ENCODE measurements around the gene OLFM2.

The OLFM2 gene

DNA sequence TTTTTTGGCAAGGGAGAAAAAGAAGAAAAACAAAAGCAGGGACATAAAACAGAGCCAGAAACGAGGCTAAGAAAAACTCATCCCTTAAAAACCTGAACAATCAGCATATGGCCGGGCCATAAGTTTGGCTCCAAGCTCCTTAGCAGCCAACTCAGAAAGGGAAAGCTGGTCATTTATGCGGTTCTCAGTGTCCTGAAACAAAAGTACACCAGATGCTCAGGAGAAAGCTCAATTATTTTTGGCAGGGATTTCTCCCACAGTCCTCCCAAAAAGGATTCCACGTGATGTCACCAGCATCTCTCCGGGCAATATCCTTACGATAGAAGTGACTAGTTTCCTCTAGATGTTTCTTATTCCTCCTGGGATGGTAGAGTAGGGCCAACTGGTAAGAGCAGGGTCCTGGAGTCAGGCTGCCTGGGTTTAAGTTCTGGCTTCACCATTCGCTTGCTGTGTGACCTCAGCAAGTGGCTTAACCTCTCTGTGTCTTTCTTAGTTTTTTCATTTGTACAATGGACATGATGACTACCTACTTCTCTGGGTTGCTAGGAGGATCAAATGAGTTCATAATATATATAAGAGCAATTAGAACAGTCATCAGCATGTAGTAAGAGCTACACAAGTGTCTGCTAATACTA lies 67.2 kb downstream of the OLFM2 start:
- Histone ChIP-seq H3K4me1 (ENCODE audit: insufficient read depth, low read length) (peaks cover 9% of the 10 kb centered on the region), H3K4me3 (ENCODE audit: low read depth in 1 of 2, low read length in 2 of 2) (no peak overlapping the region), H2AFZ (ENCODE audit: low read depth, low read length) (no peak overlapping the region), H3K27ac (ENCODE audit: low read length) (no peak overlapping the region), H3K36me3 (ENCODE audit: insufficient read depth, low read length) (no peaks in the 10 kb centered on the region), H3K27me3 (ENCODE audit: insufficient read depth, low read length, poor library complexity) (no peaks in the 10 kb centered on the region), H3K4me2 (ENCODE audit: insufficient read depth, low read length) (no peak overlapping the region), H4K20me1 (ENCODE audit: insufficient read depth, low read length) (no peaks in the 10 kb centered on the region), H3K79me2 (ENCODE audit: insufficient read depth, low read length) (no peaks in the 10 kb centered on the region), H3K9ac (ENCODE audit: low read depth, low read length) (no peak overlapping the region), H3K9me3 (ENCODE audit: insufficient read depth, low read length, severe bottlenecking) (no peaks in the 10 kb centered on the region)
- TF ChIP-seq, protein P1, sequence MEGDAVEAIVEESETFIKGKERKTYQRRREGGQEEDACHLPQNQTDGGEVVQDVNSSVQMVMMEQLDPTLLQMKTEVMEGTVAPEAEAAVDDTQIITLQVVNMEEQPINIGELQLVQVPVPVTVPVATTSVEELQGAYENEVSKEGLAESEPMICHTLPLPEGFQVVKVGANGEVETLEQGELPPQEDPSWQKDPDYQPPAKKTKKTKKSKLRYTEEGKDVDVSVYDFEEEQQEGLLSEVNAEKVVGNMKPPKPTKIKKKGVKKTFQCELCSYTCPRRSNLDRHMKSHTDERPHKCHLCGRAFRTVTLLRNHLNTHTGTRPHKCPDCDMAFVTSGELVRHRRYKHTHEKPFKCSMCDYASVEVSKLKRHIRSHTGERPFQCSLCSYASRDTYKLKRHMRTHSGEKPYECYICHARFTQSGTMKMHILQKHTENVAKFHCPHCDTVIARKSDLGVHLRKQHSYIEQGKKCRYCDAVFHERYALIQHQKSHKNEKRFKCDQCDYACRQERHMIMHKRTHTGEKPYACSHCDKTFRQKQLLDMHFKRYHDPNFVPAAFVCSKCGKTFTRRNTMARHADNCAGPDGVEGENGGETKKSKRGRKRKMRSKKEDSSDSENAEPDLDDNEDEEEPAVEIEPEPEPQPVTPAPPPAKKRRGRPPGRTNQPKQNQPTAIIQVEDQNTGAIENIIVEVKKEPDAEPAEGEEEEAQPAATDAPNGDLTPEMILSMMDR (IDR thresholded peaks at IDR 0.05; ENCODE audit: borderline replicate concordance, extremely low read depth, low read length, poor library complexity, severe bottlenecking) = no peak
- TF ChIP-seq EZH2 (IDR thresholded peaks at IDR 0.05; ENCODE audit: borderline replicate concordance, low read depth, low read length, severe bottlenecking) = no peak
- ATAC-seq (ENCODE audit: insufficient read depth, low read depth) (no peak), DNase-seq (no peak)

DNA sequence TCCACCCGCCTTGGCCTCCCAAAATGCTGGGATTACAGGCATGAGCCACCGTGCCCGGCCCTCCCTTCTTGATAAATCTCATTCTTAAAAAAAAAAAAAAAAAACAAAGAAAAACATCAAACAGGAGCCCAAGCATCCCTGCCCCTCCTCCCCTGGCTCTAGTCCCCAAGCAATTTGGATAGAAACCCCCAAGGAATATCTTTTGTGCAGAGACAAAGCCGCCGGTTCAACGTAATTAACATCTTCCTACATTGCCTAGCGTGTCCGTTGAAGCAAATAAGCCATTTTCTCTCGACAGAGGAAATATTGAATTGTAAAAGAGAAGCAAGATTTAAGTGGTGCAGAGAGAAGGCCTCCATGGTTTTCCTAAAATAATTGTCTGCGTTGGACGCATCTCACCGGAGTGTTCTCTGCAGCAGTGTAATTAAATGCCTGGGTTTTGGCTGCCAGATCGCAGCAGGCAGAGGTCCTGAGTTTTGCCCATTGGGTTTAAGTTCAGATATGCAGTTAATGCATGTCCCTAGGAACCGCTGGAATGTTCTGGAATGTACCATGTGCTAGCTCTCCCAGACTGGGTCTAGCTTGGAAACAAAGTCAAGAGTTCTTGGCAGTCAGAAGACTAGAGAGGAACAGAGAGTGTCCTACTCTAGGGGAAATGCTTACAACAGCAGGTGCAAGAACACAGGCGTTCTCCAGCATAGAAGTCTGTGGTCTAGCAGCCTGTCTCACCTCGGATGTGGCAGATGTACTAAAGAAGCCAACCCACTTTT lies 70.4 kb downstream of the OLFM2 start:
- no peak overlapping the region for H2AFZ ChIP-seq (ENCODE audit: low read depth, low read length)
- no peaks in the 10 kb centered on the region for H3K27me3 ChIP-seq (ENCODE audit: insufficient read depth, low read length, poor library complexity)
- H3K4me1 ChIP-seq (ENCODE audit: insufficient read depth, low read length) = peaks cover 9% of the 10 kb centered on the region
- H3K9me3 ChIP-seq (ENCODE audit: insufficient read depth, low read length, severe bottlenecking) = no peaks in the 10 kb centered on the region
- peak; percentile 75 for DNase-seq
- no peak overlapping the region for H3K4me3 ChIP-seq (ENCODE audit: low read depth in 1 of 2, low read length in 2 of 2)
- ATAC-seq (ENCODE audit: insufficient read depth, low read depth) = peak; percentile 100
- H3K4me2 ChIP-seq (ENCODE audit: insufficient read depth, low read length) = no peak overlapping the region
- H3K27ac ChIP-seq (ENCODE audit: low read length) = 0 out of 2 replicates have a peak overlapping the region, but pooled peaks have one; percentile 2
- no peak overlapping the region for H3K9ac ChIP-seq (ENCODE audit: low read depth, low read length)
- no peaks in the 10 kb centered on the region for H4K20me1 ChIP-seq (ENCODE audit: insufficient read depth, low read length)
- no peaks in the 10 kb centered on the region for H3K36me3 ChIP-seq (ENCODE audit: insufficient read depth, low read length)
- TF ChIP-seq EZH2 (IDR thresholded peaks at IDR 0.05; ENCODE audit: borderline replicate concordance, low read depth, low read length, severe bottlenecking) = no peak
- TF ChIP-seq, protein P1 (IDR thresholded peaks at IDR 0.05; ENCODE audit: borderline replicate concordance, extremely low read depth, low read length, poor library complexity, severe bottlenecking) = no peak
- H3K79me2 ChIP-seq (ENCODE audit: insufficient read depth, low read length) = no peaks in the 10 kb centered on the region

DNA sequence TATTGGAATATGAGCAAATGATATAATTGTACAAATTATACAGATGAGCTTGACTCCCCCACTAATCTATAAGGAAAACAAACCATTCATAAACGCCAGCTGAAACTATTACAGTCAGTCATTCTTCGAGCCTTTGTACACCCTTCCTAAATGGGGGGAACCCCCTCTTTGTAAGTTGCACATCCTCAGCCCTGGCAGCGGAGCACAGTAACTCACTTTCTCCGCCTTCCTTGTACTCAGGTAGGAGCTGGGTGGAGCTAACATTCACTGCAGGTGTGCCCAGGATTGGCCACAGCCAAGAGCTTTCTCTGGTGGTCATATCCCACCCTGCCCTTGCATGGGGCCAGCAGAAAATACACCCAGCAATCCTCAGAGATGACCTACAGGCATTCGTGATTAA lies 72.6 kb downstream of the OLFM2 start:
- Histone ChIP-seq H3K4me2 (ENCODE audit: insufficient read depth, low read length) (no peak overlapping the region), H3K79me2 (ENCODE audit: insufficient read depth, low read length) (no peaks in the 10 kb centered on the region), H3K36me3 (ENCODE audit: insufficient read depth, low read length) (no peaks in the 10 kb centered on the region), H3K9me3 (ENCODE audit: insufficient read depth, low read length, severe bottlenecking) (no peaks in the 10 kb centered on the region), H3K4me1 (ENCODE audit: insufficient read depth, low read length) (peaks cover 10% of the 10 kb centered on the region), H3K9ac (ENCODE audit: low read depth, low read length) (no peak overlapping the region), H2AFZ (ENCODE audit: low read depth, low read length) (no peak overlapping the region), H4K20me1 (ENCODE audit: insufficient read depth, low read length) (no peaks in the 10 kb centered on the region), H3K4me3 (ENCODE audit: low read depth in 1 of 2, low read length in 2 of 2) (no peak overlapping the region), H3K27ac (ENCODE audit: low read length) (no peak overlapping the region), H3K27me3 (ENCODE audit: insufficient read depth, low read length, poor library complexity) (no peaks in the 10 kb centered on the region)
- DNase-seq (no peak), ATAC-seq (ENCODE audit: insufficient read depth, low read depth) (no peak)
- no peak for TF ChIP-seq EZH2 (IDR thresholded peaks at IDR 0.05; ENCODE audit: borderline replicate concordance, low read depth, low read length, severe bottlenecking)
- TF ChIP-seq, protein P1 (IDR thresholded peaks at IDR 0.05; ENCODE audit: borderline replicate concordance, extremely low read depth, low read length, poor library complexity, severe bottlenecking) = no peak

Measured in DND-41 (cell line).